Right atrium auricular region (tissue), 2 donors: ENCODE data around the gene EMP1. TPM values are rescaled to one million over a fixed set of nuclear protein-coding genes. Genes with fewer than 3 reads are reported as not detected.
A peak's percentile ranks its signal among the peaks of the same experiment; 100 is the strongest.

Experiments
- DNase-seq: peaks from one replicate; pipeline ENCODE4 v3.0.0-alpha.2; 2019; ENCODE audit warnings: low spot score
- H3K27ac ChIP-seq, 2 donors: fragments of 200-600 bp; sonication (generic); 1 replicate in 1 of 2; 2 replicates in 1 of 2; pipeline ENCODE4 v1.5.1; 2016 to 2019
- H3K27me3 ChIP-seq, 2 donors: fragments of 200-600 bp; sonication (generic); one replicate each; pipeline versions ENCODE4 v1.5.1 to v1.6.0; 2017 to 2019
- H3K36me3 ChIP-seq: fragments of 200-600 bp; sonication (generic); one replicate; pipeline ENCODE4 v1.5.1; 2016
- H3K4me1 ChIP-seq, 2 donors: fragments of 200-600 bp; sonication (generic); one replicate each; pipeline versions ENCODE4 v1.5.1 to v1.6.0; 2017 to 2019
- H3K4me3 ChIP-seq, 2 donors: fragments of 200-600 bp; sonication (generic); 1 replicate in 1 of 2; 2 replicates in 1 of 2; pipeline ENCODE4 v1.5.1; 2017 to 2019; ENCODE audit warnings: mild to moderate bottlenecking in 1 of 2, moderate library complexity in 1 of 2
- H3K9me3 ChIP-seq, 2 donors: fragments of 200-600 bp; sonication (generic); one replicate each; pipeline ENCODE4 v1.5.1; 2019
- total RNA-seq, 2 donors: library from RNA; depleted of rRNA; stranded (reverse); fragments of >200 nt; gene quantifications; one replicate each; pipeline ENCODE4 v1.1.0, GENCODE V29; 2016
- TF ChIP-seq, protein P1 (sequence below), 2 donors: fragments of 200-600 bp; sonication (generic); IDR thresholded peaks; one replicate each; pipeline ENCODE4 v1.5.1; 2019; ENCODE audit warnings: antibody characterized with exemption in 2 of 2

Gene EMP1
- total RNA-seq, 2 donors from 2014 or later: 188 to 208 TPM

DNA sequence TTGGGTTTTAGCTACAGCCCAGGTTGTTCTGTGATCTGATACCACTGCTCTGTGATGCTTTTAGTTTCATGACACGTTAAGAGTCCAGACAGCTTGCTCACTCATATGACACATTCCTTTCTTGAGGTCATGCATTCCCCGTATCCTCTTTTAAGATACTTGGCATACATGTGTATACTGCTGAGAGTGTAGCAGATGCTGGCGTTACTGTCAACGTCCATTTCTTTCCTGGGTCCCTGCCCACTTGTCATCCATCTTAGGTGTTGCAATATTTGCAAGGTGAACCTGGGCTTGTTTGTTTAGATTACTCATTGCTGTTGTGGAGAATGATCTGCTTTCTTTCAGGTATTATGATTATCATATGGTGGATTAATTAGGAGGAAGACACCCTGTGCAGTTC is 9.1 kb upstream of the EMP1 start:
- no peaks in the 10 kb centered on the region for H3K4me1 ChIP-seq
- no peak for DNase-seq
- no peaks in the 10 kb centered on the region for H3K27me3 ChIP-seq
- TF ChIP-seq, protein P1, sequence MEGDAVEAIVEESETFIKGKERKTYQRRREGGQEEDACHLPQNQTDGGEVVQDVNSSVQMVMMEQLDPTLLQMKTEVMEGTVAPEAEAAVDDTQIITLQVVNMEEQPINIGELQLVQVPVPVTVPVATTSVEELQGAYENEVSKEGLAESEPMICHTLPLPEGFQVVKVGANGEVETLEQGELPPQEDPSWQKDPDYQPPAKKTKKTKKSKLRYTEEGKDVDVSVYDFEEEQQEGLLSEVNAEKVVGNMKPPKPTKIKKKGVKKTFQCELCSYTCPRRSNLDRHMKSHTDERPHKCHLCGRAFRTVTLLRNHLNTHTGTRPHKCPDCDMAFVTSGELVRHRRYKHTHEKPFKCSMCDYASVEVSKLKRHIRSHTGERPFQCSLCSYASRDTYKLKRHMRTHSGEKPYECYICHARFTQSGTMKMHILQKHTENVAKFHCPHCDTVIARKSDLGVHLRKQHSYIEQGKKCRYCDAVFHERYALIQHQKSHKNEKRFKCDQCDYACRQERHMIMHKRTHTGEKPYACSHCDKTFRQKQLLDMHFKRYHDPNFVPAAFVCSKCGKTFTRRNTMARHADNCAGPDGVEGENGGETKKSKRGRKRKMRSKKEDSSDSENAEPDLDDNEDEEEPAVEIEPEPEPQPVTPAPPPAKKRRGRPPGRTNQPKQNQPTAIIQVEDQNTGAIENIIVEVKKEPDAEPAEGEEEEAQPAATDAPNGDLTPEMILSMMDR (IDR thresholded peaks at IDR 0.05): no peak
- peak overlapping the region in 1 of 2 donors; percentile 13 for H3K27ac ChIP-seq
- H3K9me3 ChIP-seq: no peaks in the 10 kb centered on the region
- no peak overlapping the region for H3K4me3 ChIP-seq
- H3K36me3 ChIP-seq: no peaks in the 10 kb centered on the region

- no peak for DNase-seq
- no peaks in the 10 kb centered on the region for H3K27me3 ChIP-seq
- H3K4me1 ChIP-seq: peaks cover 0 to 3% of the 10 kb centered on the region in 2 donors
- H3K27ac ChIP-seq: no peak overlapping the region
- TF ChIP-seq, protein P1 (IDR thresholded peaks at IDR 0.05): no peak
- no peaks in the 10 kb centered on the region for H3K36me3 ChIP-seq
- no peaks in the 10 kb centered on the region for H3K9me3 ChIP-seq
- no peak overlapping the region for H3K4me3 ChIP-seq
These were observed 7.3 kb upstream of the EMP1 start for GRCh38 chr12:13189264-13189663.

GRCh38 chr12:13190275-13190674 is 6.3 kb upstream of the EMP1 start:
- no peak for DNase-seq
- no peaks in the 10 kb centered on the region for H3K27me3 ChIP-seq
- H3K4me3 ChIP-seq: no peak overlapping the region
- TF ChIP-seq, protein P1 (IDR thresholded peaks at IDR 0.05): no peak
- no peak overlapping the region for H3K27ac ChIP-seq
- no peaks in the 10 kb centered on the region for H3K36me3 ChIP-seq
- peaks cover 0 to 13% of the 10 kb centered on the region in 2 donors for H3K4me1 ChIP-seq
- H3K9me3 ChIP-seq: no peaks in the 10 kb centered on the region

DNA sequence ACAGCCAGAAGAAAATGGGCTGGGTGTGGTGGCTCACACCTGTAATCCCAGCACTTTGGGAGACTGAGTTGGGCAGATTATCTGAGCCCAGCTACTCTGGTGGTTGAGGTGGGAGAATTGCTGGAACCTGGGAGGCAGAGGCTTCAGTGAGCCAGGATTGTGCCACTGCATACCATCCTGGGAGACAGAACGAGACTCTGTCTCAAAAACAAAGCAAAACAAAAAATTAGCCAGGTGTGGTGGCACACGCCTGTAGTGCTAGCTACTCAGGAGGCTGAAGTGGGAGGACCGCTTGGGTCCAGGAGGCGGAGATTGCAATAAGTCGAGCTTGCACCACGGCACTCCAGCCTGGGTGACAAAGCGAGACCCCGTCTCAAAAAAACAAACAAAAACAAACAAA is 3.8 kb upstream of the EMP1 start:
- DNase-seq: no peak
- no peaks in the 10 kb centered on the region for H3K36me3 ChIP-seq
- H3K27ac ChIP-seq: no peak overlapping the region
- no peaks in the 10 kb centered on the region for H3K27me3 ChIP-seq
- H3K9me3 ChIP-seq: no peaks in the 10 kb centered on the region
- peaks cover 0 to 24% of the 10 kb centered on the region in 2 donors for H3K4me1 ChIP-seq
- H3K4me3 ChIP-seq: no peak overlapping the region
- TF ChIP-seq, protein P1 (IDR thresholded peaks at IDR 0.05): no peak

- Histone ChIP-seq H3K9me3 (no peaks in the 10 kb centered on the region), H3K4me3 (no peak overlapping the region), H3K27ac (peak overlapping the region in 1 of 2 donors; percentile 11), H3K4me1 (peaks cover 0 to 26% of the 10 kb centered on the region in 2 donors), H3K36me3 (no peaks in the 10 kb centered on the region), H3K27me3 (no peaks in the 10 kb centered on the region)
- DNase-seq: no peak
- TF ChIP-seq, protein P1 (IDR thresholded peaks at IDR 0.05): no peak
These were observed 2.9 kb upstream of the EMP1 start for GRCh38 chr12:13193505-13194231.
